HepG2 (cell line): ENCODE data around the gene CEP104. TPM values are rescaled to one million over a fixed set of nuclear protein-coding genes. Genes with fewer than 3 reads are reported as not detected.

Experiments
- CCAR2 ChIP-seq: fragments of 200-400 bp; formaldehyde crosslinking; optimal IDR thresholded peaks from 2 replicates; pipeline ENCODE3; 2018; ENCODE audit warnings: low read depth, mild to moderate bottlenecking, low read length, moderate library complexity
- CREB1 ChIP-seq, 2 experiments: fragments of 450-650 bp in 1 of 2; IDR thresholded peaks; 2 replicates each; pipeline ENCODE4 v1.6.1; 2016 to 2017; ENCODE audit warnings: control low read depth in 1 of 2, mild to moderate bottlenecking in 1 of 2, missing compliant biosample characterization in 1 of 2, missing genetic modification characterization in 1 of 2
- DMAP1 ChIP-seq: IDR thresholded peaks from 2 replicates; pipeline ENCODE4 v1.6.1; 2016
- EEA1 ChIP-seq: sonication (generic); formaldehyde crosslinking; IDR thresholded peaks from 2 replicates; pipeline ENCODE4 v1.5.1; 2020; ENCODE audit warnings: mild to moderate bottlenecking, missing genetic modification reagents, borderline replicate concordance
- EHMT2 ChIP-seq: fragments of 200-600 bp; sonication (generic); IDR thresholded peaks from 2 replicates; pipeline ENCODE4 v1.7.0; 2017; ENCODE audit warnings: antibody characterized with exemption, low read depth, low read length, borderline replicate concordance
- HOXA3 ChIP-seq: sonication (generic); formaldehyde crosslinking; IDR thresholded peaks from 2 replicates; pipeline ENCODE4 v1.5.0; 2020; ENCODE audit warnings: missing genetic modification reagents
- JDP2 ChIP-seq: sonication (generic); formaldehyde crosslinking; IDR thresholded peaks from 2 replicates; pipeline ENCODE4 v1.8.1; 2022; ENCODE audit warnings: missing genetic modification reagents, borderline replicate concordance
- KDM6A ChIP-seq: IDR thresholded peaks from 2 replicates; pipeline ENCODE4 v1.6.1; 2016; ENCODE audit warnings: low read depth
- MEF2D ChIP-seq: sonication (generic); formaldehyde crosslinking; IDR thresholded peaks from 2 replicates; pipeline ENCODE4 v1.5.1; 2020; ENCODE audit warnings: mild to moderate bottlenecking, missing genetic modification reagents
- SIN3B ChIP-seq: fragments of 150-350 bp; IDR thresholded peaks from 2 replicates; pipeline ENCODE4 v1.6.1; 2014; ENCODE audit warnings: low read length
- SOX13 ChIP-seq, 3 experiments: fragments of 450-650 bp in 1 of 3; sonication (generic) in 1 of 3; formaldehyde crosslinking in 1 of 3; IDR thresholded peaks in 2 of 3; conservative IDR thresholded peaks in 1 of 3; 2 replicates each; pipeline versions ENCODE4 v1.5.0 to v1.6.1; 2016 to 2020; ENCODE audit warnings: antibody characterized with exemption in 1 of 3, mild to moderate bottlenecking in 1 of 3, missing compliant biosample characterization in 1 of 3, missing genetic modification reagents in 1 of 3, moderate library complexity in 1 of 3
- SRSF9 ChIP-seq: fragments of 200-400 bp; formaldehyde crosslinking; IDR thresholded peaks from 2 replicates; pipeline ENCODE4 v1.6.1; 2018; ENCODE audit warnings: borderline replicate concordance, mild to moderate bottlenecking, low read depth, low read length; ENCODE audit not compliant: insufficient read depth, poor library complexity, severe bottlenecking
- TBL1XR1 ChIP-seq: fragments of 150-350 bp; IDR thresholded peaks from 2 replicates; pipeline ENCODE4 v1.6.1; 2014; ENCODE audit warnings: borderline replicate concordance, low read length; ENCODE audit not compliant: partially characterized antibody
- WIZ ChIP-seq: sonication (generic); formaldehyde crosslinking; IDR thresholded peaks from 2 replicates; pipeline ENCODE4 v1.5.1; 2020; ENCODE audit warnings: mild to moderate bottlenecking, missing genetic modification reagents
- ZFP36L2 ChIP-seq: sonication (generic); formaldehyde crosslinking; IDR thresholded peaks from 2 replicates; pipeline ENCODE4 v1.4.0; 2020; ENCODE audit warnings: missing genetic modification reagents
- ZFP62 ChIP-seq: sonication (generic); formaldehyde crosslinking; IDR thresholded peaks from 2 replicates; pipeline ENCODE4 v1.4.0; 2020; ENCODE audit warnings: missing genetic modification reagents
- ZFP82 ChIP-seq: sonication (generic); formaldehyde crosslinking; IDR thresholded peaks from 2 replicates; pipeline ENCODE4 v1.5.1; 2020; ENCODE audit warnings: mild to moderate bottlenecking, missing genetic modification reagents, borderline replicate concordance
- ZNF292 ChIP-seq: sonication (generic); formaldehyde crosslinking; IDR thresholded peaks from 2 replicates; pipeline ENCODE4 v1.8.1; 2022; ENCODE audit warnings: mild to moderate bottlenecking, low read depth, missing genetic modification reagents, borderline replicate concordance
- ZNF335 ChIP-seq: sonication (generic); formaldehyde crosslinking; IDR thresholded peaks from 2 replicates; pipeline ENCODE4 v1.4.0; 2020; ENCODE audit warnings: missing genetic modification reagents
- ZNF350 ChIP-seq: sonication (generic); formaldehyde crosslinking; IDR thresholded peaks from 2 replicates; pipeline ENCODE4 v1.4.0; 2020; ENCODE audit warnings: mild to moderate bottlenecking, low read depth, missing genetic modification reagents, borderline replicate concordance
- ZNF503 ChIP-seq: sonication (generic); formaldehyde crosslinking; IDR thresholded peaks from 2 replicates; pipeline ENCODE4 v1.4.0; 2020; ENCODE audit warnings: missing genetic modification reagents
- ZNF703 ChIP-seq: sonication (generic); formaldehyde crosslinking; IDR thresholded peaks from 2 replicates; pipeline ENCODE4 v1.5.1; 2020; ENCODE audit warnings: missing genetic modification reagents, mild to moderate bottlenecking, moderate library complexity, borderline replicate concordance
- ZNF839 ChIP-seq: sonication (generic); formaldehyde crosslinking; IDR thresholded peaks from 2 replicates; pipeline ENCODE4 v1.4.0; 2020; ENCODE audit warnings: missing genetic modification reagents, mild to moderate bottlenecking, borderline replicate concordance
- ZNF883 ChIP-seq: sonication (generic); formaldehyde crosslinking; IDR thresholded peaks from 2 replicates; pipeline ENCODE4 v1.5.1; 2020; ENCODE audit warnings: mild to moderate bottlenecking, missing genetic modification reagents; ENCODE audit errors: not compliant biosample characterization
- ZZZ3 ChIP-seq: sonication (generic); formaldehyde crosslinking; IDR thresholded peaks from 2 replicates; pipeline ENCODE4 v1.4.0; 2020; ENCODE audit warnings: missing genetic modification reagents, mild to moderate bottlenecking, borderline replicate concordance
- polyA plus RNA-seq, 8 experiments: library from polyadenylated mRNA; depleted of rRNA in 3 of 8; stranded (reverse) in 7 of 8; unstranded in 1 of 8; fragments of >200 nt; fragmentation: Illumina TruSeq in 4 of 8; extraction: Trizol in 4 of 8; gene quantifications; 2 replicates each; pipeline versions ENCODE4 v1.2.1 to v1.2.3, GENCODE V29; 2011 to 2016; ENCODE audit warnings: low read depth in 4 of 8, missing spikeins in 1 of 8, mixed read lengths in 1 of 8; ENCODE audit not compliant: insufficient read depth in 1 of 8
- total RNA-seq, 5 experiments: library from RNA; depleted of rRNA; stranded (reverse); fragments of >200 nt; fragmentation: Illumina TruSeq; extraction: Trizol; gene quantifications; 2 replicates each; pipeline ENCODE4 v1.2.3, GENCODE V29; 2016; ENCODE audit warnings: low read depth in 1 of 5
- TF ChIP-seq, protein P1 (sequence below): sonication (generic); formaldehyde crosslinking; IDR thresholded peaks from 2 replicates; pipeline ENCODE4 v1.4.0; 2020; ENCODE audit warnings: mild to moderate bottlenecking, missing genetic modification reagents
- TF ChIP-seq, protein P2 (sequence below): sonication (generic); formaldehyde crosslinking; IDR thresholded peaks from 2 replicates; pipeline ENCODE4 v1.8.0; 2022; ENCODE audit warnings: missing genetic modification reagents, low read depth, mild to moderate bottlenecking, borderline replicate concordance

CEP104 gene
- total and polyA plus RNA-seq, 2 of the 13 experiments (the other 11 are each of a cell fraction or from before 2014, with no cell fraction given) = 20.4 to 30.1 TPM

DNA sequence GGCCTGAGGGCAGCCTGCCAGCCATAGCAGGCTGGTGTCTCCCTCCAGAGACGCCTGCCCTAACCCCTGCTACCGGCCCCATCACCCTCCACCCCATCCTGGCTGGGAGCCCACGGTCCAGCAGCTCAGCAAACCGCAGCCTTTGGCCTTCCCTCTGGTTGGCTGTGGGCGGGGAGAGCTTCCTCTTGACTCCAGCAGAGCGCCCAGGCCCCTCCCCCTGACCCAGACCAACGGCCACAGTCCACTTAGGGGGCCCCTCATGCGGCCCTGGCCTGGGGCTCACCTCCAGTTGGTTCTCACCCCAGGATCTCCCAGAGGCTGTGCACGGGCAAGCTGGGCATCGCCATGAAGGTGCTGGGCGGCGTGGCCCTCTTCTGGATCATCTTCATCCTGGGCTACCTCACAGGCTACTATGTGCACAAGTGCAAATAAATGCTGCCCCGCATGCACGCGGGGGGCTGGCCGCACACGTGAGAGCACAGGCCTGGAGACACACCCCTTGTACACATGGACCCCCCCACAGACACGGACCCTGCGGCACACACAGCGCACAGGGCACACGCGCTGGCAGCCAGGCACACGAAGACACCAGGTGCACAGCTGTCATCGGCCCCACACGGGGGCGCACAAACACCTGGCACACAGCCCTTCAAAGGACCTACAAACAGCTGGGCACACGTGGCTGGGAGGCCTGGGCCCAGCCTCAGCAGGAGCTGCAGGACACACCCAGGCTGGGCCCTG is 81.4 kb downstream of the CEP104 start (continued):
- TF ChIP-seq, protein P1, sequence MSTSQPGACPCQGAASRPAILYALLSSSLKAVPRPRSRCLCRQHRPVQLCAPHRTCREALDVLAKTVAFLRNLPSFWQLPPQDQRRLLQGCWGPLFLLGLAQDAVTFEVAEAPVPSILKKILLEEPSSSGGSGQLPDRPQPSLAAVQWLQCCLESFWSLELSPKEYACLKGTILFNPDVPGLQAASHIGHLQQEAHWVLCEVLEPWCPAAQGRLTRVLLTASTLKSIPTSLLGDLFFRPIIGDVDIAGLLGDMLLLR (CRISPR knock-in tag) = peak; percentile 68
- TF ChIP-seq SRSF9 (no peak), MEF2D (no peak; the same call in none of the 2 replicates), CCAR2 (no peak), ZNF350 (CRISPR knock-in tag) (peak; percentile 92; the same call in 1 of the 2 replicates), HOXA3 (CRISPR knock-in tag) (peak; percentile 79), EHMT2 (no peak), JDP2 (CRISPR knock-in tag) (no peak), ZNF292 (CRISPR knock-in tag) (peak; percentile 33; the same call in 1 of the 2 replicates), ZFP82 (0 out of 2 replicates have a peak, but pooled peaks have one; percentile 70), ZNF883 (CRISPR knock-in tag) (peak; percentile 20), DMAP1 (peak; percentile 85), ZFP62 (CRISPR knock-in tag) (no peak), ZFP36L2 (CRISPR knock-in tag) (no peak), ZNF703 (CRISPR knock-in tag) (peak; percentile 72; the same call in 1 of the 2 replicates), ZZZ3 (CRISPR knock-in tag) (peak; percentile 41; the same call in 1 of the 2 replicates), EEA1 (CRISPR knock-in tag) (peak; percentile 83; the same call in 1 of the 2 replicates), WIZ (peak; percentile 67; the same call in 1 of the 2 replicates), CREB1 (IDR thresholded peaks at IDR 0.05) (0 out of 2 replicates have a peak, but pooled peaks have one; percentile 30), CREB1 (CRISPR knock-in tag; IDR thresholded peaks at IDR 0.05) (no peak), TBL1XR1 (no peak), KDM6A (CRISPR knock-in tag) (peak; percentile 68), ZNF839 (CRISPR knock-in tag) (no peak), SOX13 (IDR thresholded peaks at IDR 0.05) (peak; percentile 10), SOX13 (CRISPR knock-in tag; conservative IDR thresholded peaks at IDR 0.05 in 1 of 2, IDR thresholded peaks at IDR 0.05 in 1 of 2) (peak in 1 of 2 experiments; percentile 38; a peak in 1 of 4 replicates), SIN3B (no peak), ZNF503 (CRISPR knock-in tag) (peak; percentile 73), ZNF335 (CRISPR knock-in tag) (no peak)
- TF ChIP-seq, protein P2, sequence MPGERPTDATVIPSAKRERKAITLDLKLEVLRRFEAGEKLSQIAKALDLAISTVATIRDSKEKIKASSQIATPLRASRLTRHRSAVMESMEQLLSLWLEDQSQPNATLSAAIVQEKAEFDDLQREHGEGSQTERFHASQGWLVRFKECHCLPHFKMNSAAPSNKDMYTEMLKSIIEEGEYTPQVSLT (CRISPR knock-in tag) = no peak
